ENCODE data around the gene OSBPL9.

DNA sequence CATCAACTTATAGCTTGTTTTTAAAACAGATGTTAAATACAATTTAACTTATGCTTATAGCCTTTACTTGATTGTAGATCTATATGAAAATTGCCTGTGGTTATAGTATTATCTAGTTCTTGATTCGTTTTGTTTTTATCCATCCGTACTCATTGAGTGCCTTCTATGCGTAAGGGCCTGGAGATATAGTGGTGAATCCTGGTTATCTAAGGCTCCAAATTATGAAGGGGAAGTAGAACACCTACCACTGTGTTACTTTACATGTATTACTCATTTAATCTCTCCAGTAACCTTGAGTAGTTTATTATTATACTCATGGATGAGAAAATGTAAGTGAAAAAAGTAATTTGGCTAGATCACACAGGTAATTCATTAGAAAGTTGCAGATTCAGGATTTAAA is 121.8 kb downstream of the OSBPL9 start:
- TF ChIP-seq HCFC1 (IDR thresholded peaks at IDR 0.05; ENCODE audit: low read length) (no peak), NFYA (IDR thresholded peaks at IDR 0.05; ENCODE audit: borderline replicate concordance, low read depth, low read length) (no peak), CTCF (IDR thresholded peaks at IDR 0.05 in 2 of 3, conservative IDR thresholded peaks at IDR 0.05 in 1 of 3; ENCODE audit: control insufficient read depth in 2 of 3, extremely low read depth in 1 of 3, insufficient read depth in 1 of 3, low read depth in 3 of 3, low read length in 3 of 3) (no peak), POLR2AphosphoS5 (IDR thresholded peaks at IDR 0.05; ENCODE audit: low read length) (no peak), HDAC6 (IDR thresholded peaks at IDR 0.05; ENCODE audit: unreplicated experiment) (no peak), ZZZ3 (IDR thresholded peaks at IDR 0.05; ENCODE audit: control insufficient read depth, insufficient read length, low read depth) (no peak)
